Fibroblast of the aortic adventitia (primary cell): ENCODE data around the gene ARHGAP26. TPM values are rescaled to one million over a fixed set of nuclear protein-coding genes. Genes with fewer than 3 reads are reported as not detected.

Experiments
- DNase-seq: peaks from one replicate; pipeline ENCODE4 v3.0.0-alpha.2; 2010; ENCODE audit warnings: low read depth
- H3K4me3 ChIP-seq: 2 replicates; pipeline ENCODE4 v1.5.1; 2011; ENCODE audit warnings: low read depth, mild to moderate bottlenecking, control low read depth, low read length, moderate library complexity
- total RNA-seq: library from RNA; depleted of rRNA; stranded (reverse); fragments of >200 nt; gene quantifications from 2 replicates; pipeline ENCODE4 v1.2.3, GENCODE V29; 2012; ENCODE audit warnings: low replicate concordance
- TF ChIP-seq, protein P1 (sequence below): IDR thresholded peaks from 2 replicates; pipeline ENCODE4 v1.5.1; 2011; ENCODE audit warnings: mild to moderate bottlenecking, low read length, control low read depth, inconsistent platforms; ENCODE audit not compliant: insufficient read depth

Gene ARHGAP26
- total RNA-seq, 1 donor, result 9.0 TPM

DNA sequence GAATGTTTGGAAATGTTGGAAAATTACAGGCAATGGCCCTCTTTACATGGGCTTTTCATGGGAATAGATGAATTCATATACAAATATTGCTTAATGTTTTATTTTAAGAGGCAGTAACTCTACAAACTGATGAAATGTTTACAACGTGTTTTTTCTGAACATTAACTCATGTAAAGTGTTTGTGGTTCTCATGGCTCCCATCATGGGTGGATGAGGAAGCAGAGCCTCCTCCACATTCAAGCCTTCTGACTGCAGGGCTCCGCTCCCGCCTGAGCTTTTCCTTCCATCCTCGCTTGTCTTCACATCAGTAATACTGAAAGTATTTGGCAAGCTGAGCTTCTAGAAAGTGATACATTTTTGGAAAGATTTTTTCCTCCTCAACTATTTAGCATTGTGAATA lies 204.2 kb downstream of the ARHGAP26 start:
- no peak for DNase-seq
- TF ChIP-seq, protein P1, sequence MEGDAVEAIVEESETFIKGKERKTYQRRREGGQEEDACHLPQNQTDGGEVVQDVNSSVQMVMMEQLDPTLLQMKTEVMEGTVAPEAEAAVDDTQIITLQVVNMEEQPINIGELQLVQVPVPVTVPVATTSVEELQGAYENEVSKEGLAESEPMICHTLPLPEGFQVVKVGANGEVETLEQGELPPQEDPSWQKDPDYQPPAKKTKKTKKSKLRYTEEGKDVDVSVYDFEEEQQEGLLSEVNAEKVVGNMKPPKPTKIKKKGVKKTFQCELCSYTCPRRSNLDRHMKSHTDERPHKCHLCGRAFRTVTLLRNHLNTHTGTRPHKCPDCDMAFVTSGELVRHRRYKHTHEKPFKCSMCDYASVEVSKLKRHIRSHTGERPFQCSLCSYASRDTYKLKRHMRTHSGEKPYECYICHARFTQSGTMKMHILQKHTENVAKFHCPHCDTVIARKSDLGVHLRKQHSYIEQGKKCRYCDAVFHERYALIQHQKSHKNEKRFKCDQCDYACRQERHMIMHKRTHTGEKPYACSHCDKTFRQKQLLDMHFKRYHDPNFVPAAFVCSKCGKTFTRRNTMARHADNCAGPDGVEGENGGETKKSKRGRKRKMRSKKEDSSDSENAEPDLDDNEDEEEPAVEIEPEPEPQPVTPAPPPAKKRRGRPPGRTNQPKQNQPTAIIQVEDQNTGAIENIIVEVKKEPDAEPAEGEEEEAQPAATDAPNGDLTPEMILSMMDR, result no peak

DNA sequence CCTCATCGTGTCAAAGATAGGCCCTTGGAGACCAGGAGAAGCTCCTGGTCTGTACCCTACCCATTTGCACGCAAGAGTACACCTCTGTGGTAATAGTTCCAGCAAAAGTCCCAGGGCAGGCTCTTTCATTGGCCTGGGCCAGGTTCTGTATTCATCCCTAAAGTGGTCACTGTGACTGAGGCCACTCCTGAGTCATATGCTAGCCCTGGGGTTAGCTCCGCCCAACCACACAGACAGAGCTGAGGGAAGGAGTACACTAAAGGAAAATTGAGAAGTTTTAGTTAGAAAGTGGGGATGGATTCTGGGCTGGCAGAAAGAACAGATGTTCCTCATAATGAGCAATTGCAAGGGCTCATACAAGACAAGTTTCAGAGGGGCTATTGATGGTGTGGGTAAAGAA lies 206.7 kb downstream of the ARHGAP26 start:
- no peak overlapping the region for H3K4me3 ChIP-seq
- no peak for DNase-seq
- TF ChIP-seq, protein P1, result no peak

More for the DNA sequence above, 204.2 kb downstream of the ARHGAP26 start:
- no peak overlapping the region for H3K4me3 ChIP-seq

DNA sequence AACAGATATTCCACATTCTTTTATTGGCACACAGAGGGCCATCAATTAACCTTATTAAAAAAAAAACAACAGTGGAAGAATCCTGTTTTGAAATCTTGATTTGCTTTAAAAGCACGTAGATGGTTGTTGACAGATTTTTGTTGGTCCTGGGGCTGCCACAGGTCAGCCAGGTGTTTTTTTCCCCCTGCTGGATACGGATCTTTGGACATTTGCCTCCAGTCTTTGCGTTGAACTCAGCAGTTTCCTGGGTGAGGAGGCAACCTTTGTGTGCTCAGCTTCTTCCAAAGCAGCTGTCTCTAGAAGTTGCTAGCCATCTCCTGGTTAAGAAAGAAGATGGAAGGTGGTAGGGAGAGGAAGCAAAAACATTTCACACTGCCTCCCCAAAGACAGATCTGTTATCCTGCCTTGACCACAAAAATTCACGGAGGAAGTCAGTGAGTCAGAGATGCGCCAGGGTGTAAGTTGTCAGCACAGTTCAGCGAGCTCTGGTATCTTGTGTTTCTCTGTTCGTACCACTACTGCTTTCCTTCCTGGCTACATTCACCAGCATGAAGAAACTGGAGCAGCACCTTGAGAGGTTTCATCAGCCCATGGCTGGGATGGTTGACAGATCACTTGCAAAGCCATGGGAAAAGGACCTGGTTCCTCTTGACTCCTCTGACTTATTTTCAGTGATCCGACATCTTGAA lies 207.3 kb downstream of the ARHGAP26 start:
- H3K4me3 ChIP-seq, result no peak overlapping the region
- TF ChIP-seq, protein P1, result no peak
- DNase-seq, result peak; percentile 71

DNA sequence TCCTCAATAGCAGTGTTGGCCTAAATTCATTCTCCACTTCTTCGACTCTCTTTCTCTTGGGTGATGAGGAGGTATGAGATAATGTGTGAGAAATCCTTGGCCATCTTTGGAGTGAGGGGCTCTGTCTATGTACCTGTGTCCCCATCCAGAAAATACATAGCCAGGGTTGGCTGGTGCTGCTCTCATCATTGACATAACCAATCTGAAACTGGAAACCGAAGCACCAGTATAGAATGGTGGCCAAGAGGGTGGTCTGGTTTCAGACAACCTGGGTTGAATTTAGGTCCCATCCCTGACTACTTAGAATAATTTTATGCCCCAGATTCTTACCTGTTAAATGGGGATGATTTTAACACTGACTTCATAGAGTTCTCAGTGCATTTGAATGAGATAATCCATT lies 208.1 kb downstream of the ARHGAP26 start:
- DNase-seq, result no peak
- no peak overlapping the region for H3K4me3 ChIP-seq
- TF ChIP-seq, protein P1, result no peak

DNA sequence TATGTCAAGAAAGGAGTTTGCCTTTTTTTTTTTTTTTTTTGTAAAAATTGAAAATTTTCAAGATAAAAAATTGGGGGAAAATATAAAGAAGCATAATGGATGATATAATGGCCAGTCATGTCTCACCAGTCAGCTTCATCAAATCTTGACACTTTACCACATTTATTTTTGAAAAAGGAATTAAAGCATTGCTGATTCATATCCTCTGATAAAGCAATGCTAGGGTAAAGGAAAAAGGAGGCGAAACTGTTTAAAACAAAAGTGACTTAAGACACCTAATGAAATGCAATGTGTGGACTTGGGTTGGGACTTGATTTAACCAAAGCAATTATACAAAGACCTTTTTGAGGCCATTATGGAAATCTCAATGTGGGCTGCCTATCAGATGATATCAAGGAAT lies 208.5 kb downstream of the ARHGAP26 start:
- DNase-seq, result peak; percentile 14
- H3K4me3 ChIP-seq, result no peak overlapping the region
- TF ChIP-seq, protein P1, result no peak

DNA sequence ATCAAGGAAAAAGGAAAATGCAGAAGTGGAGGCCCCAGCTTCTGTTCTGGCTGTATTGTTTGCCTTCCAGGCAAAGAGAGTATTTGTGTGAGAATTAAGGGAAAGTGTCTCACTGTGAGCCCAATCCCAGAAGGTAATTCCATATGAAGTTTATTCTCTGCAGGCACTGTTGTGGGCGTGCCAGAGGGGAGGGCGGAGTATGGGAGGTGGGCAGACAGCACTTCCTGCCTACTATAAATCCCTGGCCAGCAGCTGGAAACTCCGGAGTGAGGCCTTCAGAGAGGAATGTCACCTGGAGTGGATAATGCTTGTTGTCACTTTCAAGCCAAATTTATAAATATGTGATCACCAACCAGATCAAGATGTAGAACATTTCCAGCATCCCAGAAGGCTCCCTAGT lies 209.5 kb downstream of the ARHGAP26 start:
- TF ChIP-seq, protein P1, result no peak
- no peak for DNase-seq
- no peak overlapping the region for H3K4me3 ChIP-seq

DNA sequence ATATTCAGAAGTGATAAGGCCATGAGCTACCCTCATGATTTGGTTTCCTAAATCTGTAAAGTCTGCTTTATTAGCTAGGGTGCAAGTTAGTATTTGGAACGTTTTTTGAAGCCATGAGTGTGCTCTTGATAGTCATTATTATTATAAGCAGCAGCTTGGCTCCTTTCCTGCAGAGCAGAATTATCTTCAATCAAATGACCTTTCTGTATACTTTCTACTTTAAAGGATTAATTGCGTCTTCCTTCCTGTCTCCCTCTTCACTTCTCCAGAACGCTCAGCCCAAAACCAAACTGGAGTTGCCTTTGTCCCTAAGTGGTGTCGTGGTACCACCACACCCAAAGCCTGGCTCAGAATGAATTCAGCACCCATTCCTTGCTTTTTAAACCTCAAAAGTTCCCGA lies 211.3 kb downstream of the ARHGAP26 start:
- H3K4me3 ChIP-seq, result no peak overlapping the region
- peak; percentile 31 for DNase-seq
- TF ChIP-seq, protein P1, result no peak
